Measurements from ENCODE around the gene BMPR1A. TPM values are rescaled to one million over a fixed set of nuclear protein-coding genes. Genes with fewer than 3 reads are reported as not detected.
"Not testable (repeated sequence)": the region's sequence is repeated elsewhere in the genome, so short reads cannot be mapped to it uniquely, and the experiment has no call there.

BMPR1A gene
- total RNA-seq, 2 experiments from 2014 or later: 0.47 to 1.1 TPM

GRCh38 chr10:86951184-86951761, 194.9 kb downstream of the BMPR1A start:
- intact Hi-C loops (cut with micrococcal nuclease; ENCODE audit: unreplicated experiment): no loop called here
- H3K36me3 ChIP-seq (ENCODE audit: insufficient read depth, low read length): no peaks in the 10 kb centered on the region
- ChIA-PET CTCF (ENCODE audit: unreplicated experiment) (no interaction called here), POLR2A (interaction anchor here (0.7 kb wide), 1 partner anchor 92 kb away, joined by 3 read pairs; no protein-coding TSS in a partner anchor)
- H3K9me3 ChIP-seq (ENCODE audit: low read length): no peaks in the 10 kb centered on the region
- no peak for TF ChIP-seq EZH2phosphoT487 (IDR thresholded peaks at IDR 0.05; ENCODE audit: borderline replicate concordance, low read depth, low read length)
- TF ChIP-seq, protein P1, sequence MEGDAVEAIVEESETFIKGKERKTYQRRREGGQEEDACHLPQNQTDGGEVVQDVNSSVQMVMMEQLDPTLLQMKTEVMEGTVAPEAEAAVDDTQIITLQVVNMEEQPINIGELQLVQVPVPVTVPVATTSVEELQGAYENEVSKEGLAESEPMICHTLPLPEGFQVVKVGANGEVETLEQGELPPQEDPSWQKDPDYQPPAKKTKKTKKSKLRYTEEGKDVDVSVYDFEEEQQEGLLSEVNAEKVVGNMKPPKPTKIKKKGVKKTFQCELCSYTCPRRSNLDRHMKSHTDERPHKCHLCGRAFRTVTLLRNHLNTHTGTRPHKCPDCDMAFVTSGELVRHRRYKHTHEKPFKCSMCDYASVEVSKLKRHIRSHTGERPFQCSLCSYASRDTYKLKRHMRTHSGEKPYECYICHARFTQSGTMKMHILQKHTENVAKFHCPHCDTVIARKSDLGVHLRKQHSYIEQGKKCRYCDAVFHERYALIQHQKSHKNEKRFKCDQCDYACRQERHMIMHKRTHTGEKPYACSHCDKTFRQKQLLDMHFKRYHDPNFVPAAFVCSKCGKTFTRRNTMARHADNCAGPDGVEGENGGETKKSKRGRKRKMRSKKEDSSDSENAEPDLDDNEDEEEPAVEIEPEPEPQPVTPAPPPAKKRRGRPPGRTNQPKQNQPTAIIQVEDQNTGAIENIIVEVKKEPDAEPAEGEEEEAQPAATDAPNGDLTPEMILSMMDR (conservative IDR thresholded peaks at IDR 0.05; ENCODE audit: low read length): no peak
- DNase-seq (ENCODE audit: low spot score): no peak
- no peak overlapping the region for H2AFZ ChIP-seq (ENCODE audit: low read length)
- H3K4me1 ChIP-seq (ENCODE audit: insufficient read depth, low read length, poor library complexity, severe bottlenecking): no peaks in the 10 kb centered on the region
- no peaks in the 10 kb centered on the region for H3K9me2 ChIP-seq (ENCODE audit: insufficient read depth, low read length)
- no TSS peak for BruUV-seq (replicated peaks)
- no peak overlapping the region for H3K4me3 ChIP-seq (ENCODE audit: low read depth, low read length, poor library complexity, severe bottlenecking)
- H3K27ac ChIP-seq (ENCODE audit: low read depth, low read length, poor library complexity, severe bottlenecking): no peak overlapping the region
- H3K79me2 ChIP-seq (ENCODE audit: insufficient read depth, low read depth, low read length): no peaks in the 10 kb centered on the region
- no peak overlapping the region for H3K4me2 ChIP-seq (ENCODE audit: low read length)
- H4K20me1 ChIP-seq (ENCODE audit: insufficient read depth, low read length): no peaks in the 10 kb centered on the region

GRCh38 chr10:86952106-86952505, 195.7 kb downstream of the BMPR1A start:
- no peaks in the 10 kb centered on the region for H3K36me3 ChIP-seq (ENCODE audit: insufficient read depth, low read length)
- H3K4me1 ChIP-seq (ENCODE audit: insufficient read depth, low read length, poor library complexity, severe bottlenecking): no peaks in the 10 kb centered on the region
- no peak for DNase-seq (ENCODE audit: low spot score)
- no peaks in the 10 kb centered on the region for H3K79me2 ChIP-seq (ENCODE audit: insufficient read depth, low read depth, low read length)
- no peak overlapping the region for H2AFZ ChIP-seq (ENCODE audit: low read length)
- ChIA-PET POLR2A (no interaction called here), CTCF (ENCODE audit: unreplicated experiment) (interaction anchor here (0.6 kb wide), 1 partner anchor 364 kb away, joined by 3 read pairs; no protein-coding TSS in a partner anchor)
- intact Hi-C loops (cut with micrococcal nuclease; ENCODE audit: unreplicated experiment): no loop called here
- TF ChIP-seq EZH2phosphoT487 (IDR thresholded peaks at IDR 0.05; ENCODE audit: borderline replicate concordance, low read depth, low read length): no peak
- TF ChIP-seq, protein P1 (conservative IDR thresholded peaks at IDR 0.05; ENCODE audit: low read length): no peak
- no peak overlapping the region for H3K4me3 ChIP-seq (ENCODE audit: low read depth, low read length, poor library complexity, severe bottlenecking)
- no peak overlapping the region for H3K27ac ChIP-seq (ENCODE audit: low read depth, low read length, poor library complexity, severe bottlenecking)
- H4K20me1 ChIP-seq (ENCODE audit: insufficient read depth, low read length): no peaks in the 10 kb centered on the region
- H3K4me2 ChIP-seq (ENCODE audit: low read length): no peak overlapping the region
- H3K9me3 ChIP-seq (ENCODE audit: low read length): no peaks in the 10 kb centered on the region
- BruUV-seq (replicated peaks): no TSS peak
- H3K9me2 ChIP-seq (ENCODE audit: insufficient read depth, low read length): no peaks in the 10 kb centered on the region

GRCh38 chr10:86952697-86953096, 196.3 kb downstream of the BMPR1A start:
- intact Hi-C loops (cut with micrococcal nuclease; ENCODE audit: unreplicated experiment); POLR2A ChIA-PET; H3K27ac ChIP-seq (ENCODE audit: low read depth, low read length, poor library complexity, severe bottlenecking); H2AFZ ChIP-seq (ENCODE audit: low read length); H3K79me2 ChIP-seq (ENCODE audit: insufficient read depth, low read depth, low read length); H3K4me3 ChIP-seq (ENCODE audit: low read depth, low read length, poor library complexity, severe bottlenecking); BruUV-seq (replicated peaks); CTCF ChIA-PET (ENCODE audit: unreplicated experiment); H3K9me2 ChIP-seq (ENCODE audit: insufficient read depth, low read length); H3K4me1 ChIP-seq (ENCODE audit: insufficient read depth, low read length, poor library complexity, severe bottlenecking); H3K4me2 ChIP-seq (ENCODE audit: low read length); H4K20me1 ChIP-seq (ENCODE audit: insufficient read depth, low read length); H3K36me3 ChIP-seq (ENCODE audit: insufficient read depth, low read length); H3K9me3 ChIP-seq (ENCODE audit: low read length): not testable (repeated sequence)
- peak; percentile 14 for DNase-seq (ENCODE audit: low spot score)

All from OCI-LY7 (cell line).